NCI-H345 (cell line): ENCODE results near the gene PRRX2.
"Not testable (repeated sequence)": the region's sequence is repeated elsewhere in the genome, so short reads cannot be mapped to it uniquely, and the experiment has no call there.

Source experiments
- DNase-seq: peaks from one replicate; lab custom pipeline; 2025; lab: John Stamatoyannopoulos, UW

PRRX2 gene

GRCh38 chr9:129760784-129761183, 95.3 kb downstream of the PRRX2 start:
- not testable (repeated sequence) for DNase-seq

- no peak for DNase-seq
Observed at GRCh38 chr9:129761293-129761900, 96.0 kb downstream of the PRRX2 start.

- DNase-seq = no peak
Observed at GRCh38 chr9:129761901-129762369, 96.5 kb downstream of the PRRX2 start.

- not testable (repeated sequence) for DNase-seq
Observed at GRCh38 chr9:129762370-129762984, 97.0 kb downstream of the PRRX2 start.

GRCh38 chr9:129762985-129763926, 97.8 kb downstream of the PRRX2 start:
- DNase-seq = no peak

GRCh38 chr9:129765764-129766317, 100.4 kb downstream of the PRRX2 start:
- no peak for DNase-seq

GRCh38 chr9:129768486-129768885, 103.0 kb downstream of the PRRX2 start:
- no peak for DNase-seq

- DNase-seq = no peak
Observed at GRCh38 chr9:129769669-129770068, 104.2 kb downstream of the PRRX2 start.

- DNase-seq = no peak
Observed at GRCh38 chr9:129770741-129771140, 105.3 kb downstream of the PRRX2 start.
